ENCODE measurements around the gene PLP2. TPM values are rescaled to one million over a fixed set of nuclear protein-coding genes. Genes with fewer than 3 reads are reported as not detected.

Gene PLP2
- total RNA-seq, 1 donor from 2014 or later: 0.75 TPM

GRCh38 chrX:49174723-49175122, 3.0 kb downstream of the PLP2 start:
- no peak overlapping the region for H3K27ac Mint-ChIP-seq (ENCODE audit: unreplicated experiment)

GRCh38 chrX:49175435-49176274, 4.0 kb downstream of the PLP2 start:
- TF ChIP-seq, protein P1, sequence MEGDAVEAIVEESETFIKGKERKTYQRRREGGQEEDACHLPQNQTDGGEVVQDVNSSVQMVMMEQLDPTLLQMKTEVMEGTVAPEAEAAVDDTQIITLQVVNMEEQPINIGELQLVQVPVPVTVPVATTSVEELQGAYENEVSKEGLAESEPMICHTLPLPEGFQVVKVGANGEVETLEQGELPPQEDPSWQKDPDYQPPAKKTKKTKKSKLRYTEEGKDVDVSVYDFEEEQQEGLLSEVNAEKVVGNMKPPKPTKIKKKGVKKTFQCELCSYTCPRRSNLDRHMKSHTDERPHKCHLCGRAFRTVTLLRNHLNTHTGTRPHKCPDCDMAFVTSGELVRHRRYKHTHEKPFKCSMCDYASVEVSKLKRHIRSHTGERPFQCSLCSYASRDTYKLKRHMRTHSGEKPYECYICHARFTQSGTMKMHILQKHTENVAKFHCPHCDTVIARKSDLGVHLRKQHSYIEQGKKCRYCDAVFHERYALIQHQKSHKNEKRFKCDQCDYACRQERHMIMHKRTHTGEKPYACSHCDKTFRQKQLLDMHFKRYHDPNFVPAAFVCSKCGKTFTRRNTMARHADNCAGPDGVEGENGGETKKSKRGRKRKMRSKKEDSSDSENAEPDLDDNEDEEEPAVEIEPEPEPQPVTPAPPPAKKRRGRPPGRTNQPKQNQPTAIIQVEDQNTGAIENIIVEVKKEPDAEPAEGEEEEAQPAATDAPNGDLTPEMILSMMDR (conservative IDR thresholded peaks at IDR 0.05): no peak
- no peak overlapping the region for H3K4me3 Mint-ChIP-seq
- no peak overlapping the region for H3K27ac Mint-ChIP-seq (ENCODE audit: unreplicated experiment)
- peaks cover 4% of the 10 kb centered on the region for H3K9me3 Mint-ChIP-seq
- DNase-seq (ENCODE audit: low read depth, low spot score): no peak
- peaks cover 5% of the 10 kb centered on the region for H3K4me1 Mint-ChIP-seq
- peaks cover 35% of the 10 kb centered on the region for H3K27me3 Mint-ChIP-seq (ENCODE audit: low read depth)
- peaks cover 6% of the 10 kb centered on the region for H3K36me3 Mint-ChIP-seq (ENCODE audit: low read depth)

More at GRCh38 chrX:49174723-49175122, 3.0 kb downstream of the PLP2 start:
- no peak overlapping the region for H3K4me3 Mint-ChIP-seq
- peaks cover 42% of the 10 kb centered on the region for H3K27me3 Mint-ChIP-seq (ENCODE audit: low read depth)
- peaks cover 5% of the 10 kb centered on the region for H3K4me1 Mint-ChIP-seq
- peaks cover 6% of the 10 kb centered on the region for H3K36me3 Mint-ChIP-seq (ENCODE audit: low read depth)
- H3K9me3 Mint-ChIP-seq: peaks cover 4% of the 10 kb centered on the region
- TF ChIP-seq, protein P1 (conservative IDR thresholded peaks at IDR 0.05): no peak
- DNase-seq (ENCODE audit: low read depth, low spot score): no peak

GRCh38 chrX:49176421-49177326, 5.0 kb downstream of the PLP2 start:
- H3K36me3 Mint-ChIP-seq (ENCODE audit: low read depth): peaks cover 6% of the 10 kb centered on the region
- H3K27me3 Mint-ChIP-seq (ENCODE audit: low read depth): peaks cover 26% of the 10 kb centered on the region
- peaks cover 5% of the 10 kb centered on the region for H3K4me1 Mint-ChIP-seq
- peaks cover 4% of the 10 kb centered on the region for H3K9me3 Mint-ChIP-seq
- TF ChIP-seq, protein P1 (conservative IDR thresholded peaks at IDR 0.05): no peak
- H3K4me3 Mint-ChIP-seq: no peak overlapping the region
- H3K27ac Mint-ChIP-seq (ENCODE audit: unreplicated experiment): no peak overlapping the region
- no peak for DNase-seq (ENCODE audit: low read depth, low spot score)

GRCh38 chrX:49177338-49177833, 5.7 kb downstream of the PLP2 start:
- Mint-ChIP-seq H3K9me3 (peaks cover 4% of the 10 kb centered on the region), H3K27ac (ENCODE audit: unreplicated experiment) (no peak overlapping the region), H3K4me3 (no peak overlapping the region), H3K36me3 (ENCODE audit: low read depth) (peaks cover 9% of the 10 kb centered on the region), H3K4me1 (peaks cover 5% of the 10 kb centered on the region), H3K27me3 (ENCODE audit: low read depth) (peaks cover 21% of the 10 kb centered on the region)
- DNase-seq (ENCODE audit: low read depth, low spot score): no peak
- TF ChIP-seq, protein P1 (conservative IDR thresholded peaks at IDR 0.05): no peak

DNA sequence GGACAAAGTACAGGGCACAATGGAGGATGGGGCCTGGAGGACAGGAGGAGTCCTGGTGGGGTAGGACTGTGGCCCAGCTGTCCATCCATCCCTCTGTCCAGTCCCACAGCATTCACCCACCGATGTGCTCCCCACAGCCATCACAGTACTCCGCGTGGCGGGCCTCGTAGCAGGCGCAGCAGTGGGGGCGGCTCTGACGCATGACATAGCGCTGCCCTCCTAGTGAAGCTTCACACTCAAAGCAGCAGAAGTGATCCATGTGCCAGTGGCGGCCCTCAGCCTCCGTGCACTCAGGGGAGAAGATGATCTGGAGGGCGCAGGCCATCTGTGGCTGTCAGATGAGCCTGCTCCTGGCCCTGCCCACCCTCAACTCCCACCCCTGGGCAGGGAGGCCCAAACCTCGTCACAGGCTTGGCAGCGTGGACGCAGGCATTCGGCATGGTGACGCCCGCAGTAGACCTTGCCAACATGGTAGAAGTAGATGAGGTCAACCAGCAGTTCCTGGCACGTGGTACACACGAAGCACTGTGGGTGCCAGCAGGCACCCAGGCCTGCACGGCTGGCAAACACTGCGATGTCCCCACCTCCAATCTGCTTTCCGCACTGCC, 6.3 kb downstream of the PLP2 start:
- Mint-ChIP-seq H3K4me1 (peaks cover 3% of the 10 kb centered on the region), H3K9me3 (peaks cover 4% of the 10 kb centered on the region), H3K36me3 (ENCODE audit: low read depth) (peaks cover 10% of the 10 kb centered on the region), H3K4me3 (no peak overlapping the region), H3K27ac (ENCODE audit: unreplicated experiment) (no peak overlapping the region), H3K27me3 (ENCODE audit: low read depth) (peaks cover 15% of the 10 kb centered on the region)
- no peak for DNase-seq (ENCODE audit: low read depth, low spot score)
- TF ChIP-seq, protein P1 (conservative IDR thresholded peaks at IDR 0.05): no peak
